Raji (cell line): Measurements from ENCODE around the gene AP1B1.

Experiments used
- POLR2A ChIP-seq: IDR thresholded peaks from 2 replicates; pipeline ENCODE4 v1.6.1; 2011; ENCODE audit warnings: low read depth, low read length, control low read depth; ENCODE audit not compliant: insufficient read depth

AP1B1 gene

GRCh38 chr22:29353286-29353685, 35.1 kb downstream of the AP1B1 start:
- no peak for TF ChIP-seq POLR2A

- TF ChIP-seq POLR2A = no peak
Measured at GRCh38 chr22:29352778-29353177, 35.6 kb downstream of the AP1B1 start.

GRCh38 chr22:29351891-29352290, 36.5 kb downstream of the AP1B1 start:
- no peak for TF ChIP-seq POLR2A

GRCh38 chr22:29351042-29351441, 37.3 kb downstream of the AP1B1 start:
- TF ChIP-seq POLR2A = no peak

- TF ChIP-seq POLR2A = no peak
Measured at GRCh38 chr22:29348956-29349355, 39.4 kb downstream of the AP1B1 start.

- no peak for TF ChIP-seq POLR2A
Measured at GRCh38 chr22:29348041-29348440, 40.3 kb downstream of the AP1B1 start.

- TF ChIP-seq POLR2A = no peak
Measured at GRCh38 chr22:29346659-29347058, 41.7 kb downstream of the AP1B1 start.

- TF ChIP-seq POLR2A = no peak
Measured at GRCh38 chr22:29345932-29346331, 42.4 kb downstream of the AP1B1 start.

- TF ChIP-seq POLR2A = no peak
Measured at GRCh38 chr22:29344137-29344536, 44.2 kb downstream of the AP1B1 start.

- TF ChIP-seq POLR2A = no peak
Measured at GRCh38 chr22:29343313-29343805, 45.0 kb downstream of the AP1B1 start.

- TF ChIP-seq POLR2A = no peak
Measured at GRCh38 chr22:29342577-29343312, 45.6 kb downstream of the AP1B1 start.

GRCh38 chr22:29342177-29342576, 46.2 kb downstream of the AP1B1 start:
- no peak for TF ChIP-seq POLR2A

GRCh38 chr22:29341849-29342127, 46.6 kb downstream of the AP1B1 start:
- no peak for TF ChIP-seq POLR2A

GRCh38 chr22:29341056-29341848, 47.1 kb downstream of the AP1B1 start:
- no peak for TF ChIP-seq POLR2A

- TF ChIP-seq POLR2A = no peak
Measured at GRCh38 chr22:29340566-29340965, 47.8 kb downstream of the AP1B1 start.
